HepG2 (cell line): ENCODE data around the gene PPM1F. TPM values are rescaled to one million over a fixed set of nuclear protein-coding genes. Genes with fewer than 3 reads are reported as not detected.

Source experiments
- ATF7-NPFF ChIP-seq: sonication (generic); formaldehyde crosslinking; IDR thresholded peaks from 2 replicates; pipeline ENCODE4 v1.8.1; 2023; ENCODE audit warnings: mild to moderate bottlenecking, low read depth, missing genetic modification reagents, moderate library complexity
- CENPX ChIP-seq: sonication (generic); formaldehyde crosslinking; IDR thresholded peaks from 2 replicates; pipeline ENCODE4 v1.9.0; 2021; ENCODE audit warnings: mild to moderate bottlenecking, missing genetic modification reagents, moderate library complexity
- HNRNPUL1 ChIP-seq: fragments of 200-400 bp; formaldehyde crosslinking; IDR thresholded peaks from 2 replicates; pipeline ENCODE4 v1.6.1; 2017; ENCODE audit warnings: low read depth, mild to moderate bottlenecking, low read length, moderate library complexity
- HOXD1 ChIP-seq: sonication (generic); formaldehyde crosslinking; IDR thresholded peaks from 2 replicates; pipeline ENCODE4 v1.5.0; 2020; ENCODE audit warnings: missing genetic modification reagents
- KAT2B ChIP-seq: fragments of 150-350 bp; IDR thresholded peaks from 2 replicates; pipeline ENCODE4 v1.6.1; 2014; ENCODE audit warnings: low read depth, low read length, borderline replicate concordance
- MEIS2 ChIP-seq: sonication (generic); formaldehyde crosslinking; IDR thresholded peaks from 2 replicates; pipeline ENCODE4 v1.9.0; 2021; ENCODE audit warnings: mild to moderate bottlenecking, missing genetic modification reagents
- MLLT10 ChIP-seq: sonication (generic); formaldehyde crosslinking; IDR thresholded peaks from 2 replicates; pipeline ENCODE4 v1.4.0; 2020; ENCODE audit warnings: missing genetic modification reagents
- PHF8 ChIP-seq: sonication (generic); formaldehyde crosslinking; IDR thresholded peaks from 2 replicates; pipeline ENCODE4 v1.5.0; 2020; ENCODE audit warnings: missing genetic modification reagents
- SNAPC2 ChIP-seq: sonication (generic); formaldehyde crosslinking; IDR thresholded peaks from 2 replicates; pipeline ENCODE4 v1.8.1; 2022; ENCODE audit warnings: mild to moderate bottlenecking, missing genetic modification reagents
- SOX5 ChIP-seq: IDR thresholded peaks from 2 replicates; pipeline ENCODE4 v1.6.1; 2016; ENCODE audit warnings: borderline replicate concordance
- SP140L ChIP-seq: sonication (generic); formaldehyde crosslinking; IDR thresholded peaks from 2 replicates; pipeline ENCODE4 v1.4.0; 2020; ENCODE audit warnings: missing genetic modification reagents, borderline replicate concordance
- ZNF160 ChIP-seq: sonication (generic); formaldehyde crosslinking; IDR thresholded peaks from 2 replicates; pipeline ENCODE4 v1.8.0; 2022; ENCODE audit warnings: mild to moderate bottlenecking, inconsistent platforms, missing genetic modification reagents
- ZNF230 ChIP-seq: sonication (generic); formaldehyde crosslinking; IDR thresholded peaks from 2 replicates; pipeline ENCODE4 v1.4.0; 2020; ENCODE audit warnings: mild to moderate bottlenecking, missing genetic modification reagents
- ZNF251 ChIP-seq: sonication (generic); formaldehyde crosslinking; IDR thresholded peaks from 2 replicates; pipeline ENCODE4 v1.9.0; 2021; ENCODE audit warnings: mild to moderate bottlenecking, missing genetic modification reagents
- ZNF558 ChIP-seq: sonication (generic); formaldehyde crosslinking; IDR thresholded peaks from 2 replicates; pipeline ENCODE4 v1.9.0; 2022; ENCODE audit warnings: mild to moderate bottlenecking, missing genetic modification reagents, borderline replicate concordance
- ZNF572 ChIP-seq: sonication (generic); formaldehyde crosslinking; IDR thresholded peaks from 2 replicates; pipeline ENCODE4 v1.5.1; 2020; ENCODE audit warnings: mild to moderate bottlenecking, missing genetic modification reagents
- ZSCAN12 ChIP-seq: sonication (generic); formaldehyde crosslinking; IDR thresholded peaks from 2 replicates; pipeline ENCODE4 v1.9.0; 2021; ENCODE audit warnings: mild to moderate bottlenecking, missing genetic modification reagents
- polyA plus RNA-seq, 8 experiments: library from polyadenylated mRNA; depleted of rRNA in 3 of 8; stranded (reverse) in 7 of 8; unstranded in 1 of 8; fragments of >200 nt; fragmentation: Illumina TruSeq in 4 of 8; extraction: Trizol in 4 of 8; gene quantifications; 2 replicates each; pipeline versions ENCODE4 v1.2.1 to v1.2.3, GENCODE V29; 2011 to 2016; ENCODE audit warnings: low read depth in 4 of 8, missing spikeins in 1 of 8, mixed read lengths in 1 of 8; ENCODE audit not compliant: insufficient read depth in 1 of 8
- total RNA-seq, 5 experiments: library from RNA; depleted of rRNA; stranded (reverse); fragments of >200 nt; fragmentation: Illumina TruSeq; extraction: Trizol; gene quantifications; 2 replicates each; pipeline ENCODE4 v1.2.3, GENCODE V29; 2016; ENCODE audit warnings: low read depth in 1 of 5
- TF ChIP-seq, protein P1 (sequence below): sonication (generic); formaldehyde crosslinking; IDR thresholded peaks from 2 replicates; pipeline ENCODE4 v1.4.0; 2020; ENCODE audit warnings: missing genetic modification reagents
- TF ChIP-seq, protein P2 (sequence below): sonication (generic); formaldehyde crosslinking; IDR thresholded peaks from 2 replicates; pipeline ENCODE4 v1.5.1; 2020; ENCODE audit warnings: mild to moderate bottlenecking, moderate library complexity, missing genetic modification reagents
- TF ChIP-seq, protein P3 (sequence below): sonication (generic); formaldehyde crosslinking; IDR thresholded peaks from 2 replicates; pipeline ENCODE4 v1.4.0; 2020; ENCODE audit warnings: missing genetic modification reagents, mild to moderate bottlenecking, borderline replicate concordance

Gene PPM1F
- total and polyA plus RNA-seq, 2 of the 13 experiments (the other 11 are each of a cell fraction or from before 2014, with no cell fraction given), result 11.0 to 19.6 TPM

DNA sequence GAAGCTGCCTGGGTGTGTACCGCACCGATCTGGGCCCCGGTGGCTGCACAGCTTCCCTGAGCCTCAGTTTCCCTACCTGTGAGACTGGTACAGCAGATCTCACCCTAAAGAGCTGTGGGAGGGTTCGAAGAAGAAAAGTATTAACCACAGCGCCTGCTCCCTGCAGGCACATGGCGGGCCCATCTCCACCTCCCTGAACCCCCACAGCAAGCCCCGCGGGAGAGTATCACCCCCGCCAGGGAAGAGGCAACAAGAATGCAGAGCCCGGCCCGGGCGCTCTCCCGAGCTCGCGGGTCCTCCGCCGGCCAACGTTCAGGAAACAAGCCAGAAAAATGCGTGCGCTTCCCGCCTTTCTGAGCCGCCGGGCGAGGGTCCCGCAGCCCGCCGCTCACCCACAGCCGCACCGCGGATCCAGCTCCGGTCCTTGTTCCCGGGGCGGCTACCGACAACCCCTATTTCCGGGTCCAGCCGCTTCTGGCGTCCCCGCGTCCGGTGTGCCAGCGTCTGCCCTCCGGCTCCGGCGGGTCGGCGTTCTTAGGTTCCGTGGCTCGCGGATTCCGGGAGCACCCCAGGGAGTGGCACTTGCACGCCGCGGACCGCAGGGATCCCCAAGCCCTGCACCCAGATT is 29.8 kb upstream of the PPM1F start, which contains the start of gene TOP3B (continued):
- TF ChIP-seq, protein P1, sequence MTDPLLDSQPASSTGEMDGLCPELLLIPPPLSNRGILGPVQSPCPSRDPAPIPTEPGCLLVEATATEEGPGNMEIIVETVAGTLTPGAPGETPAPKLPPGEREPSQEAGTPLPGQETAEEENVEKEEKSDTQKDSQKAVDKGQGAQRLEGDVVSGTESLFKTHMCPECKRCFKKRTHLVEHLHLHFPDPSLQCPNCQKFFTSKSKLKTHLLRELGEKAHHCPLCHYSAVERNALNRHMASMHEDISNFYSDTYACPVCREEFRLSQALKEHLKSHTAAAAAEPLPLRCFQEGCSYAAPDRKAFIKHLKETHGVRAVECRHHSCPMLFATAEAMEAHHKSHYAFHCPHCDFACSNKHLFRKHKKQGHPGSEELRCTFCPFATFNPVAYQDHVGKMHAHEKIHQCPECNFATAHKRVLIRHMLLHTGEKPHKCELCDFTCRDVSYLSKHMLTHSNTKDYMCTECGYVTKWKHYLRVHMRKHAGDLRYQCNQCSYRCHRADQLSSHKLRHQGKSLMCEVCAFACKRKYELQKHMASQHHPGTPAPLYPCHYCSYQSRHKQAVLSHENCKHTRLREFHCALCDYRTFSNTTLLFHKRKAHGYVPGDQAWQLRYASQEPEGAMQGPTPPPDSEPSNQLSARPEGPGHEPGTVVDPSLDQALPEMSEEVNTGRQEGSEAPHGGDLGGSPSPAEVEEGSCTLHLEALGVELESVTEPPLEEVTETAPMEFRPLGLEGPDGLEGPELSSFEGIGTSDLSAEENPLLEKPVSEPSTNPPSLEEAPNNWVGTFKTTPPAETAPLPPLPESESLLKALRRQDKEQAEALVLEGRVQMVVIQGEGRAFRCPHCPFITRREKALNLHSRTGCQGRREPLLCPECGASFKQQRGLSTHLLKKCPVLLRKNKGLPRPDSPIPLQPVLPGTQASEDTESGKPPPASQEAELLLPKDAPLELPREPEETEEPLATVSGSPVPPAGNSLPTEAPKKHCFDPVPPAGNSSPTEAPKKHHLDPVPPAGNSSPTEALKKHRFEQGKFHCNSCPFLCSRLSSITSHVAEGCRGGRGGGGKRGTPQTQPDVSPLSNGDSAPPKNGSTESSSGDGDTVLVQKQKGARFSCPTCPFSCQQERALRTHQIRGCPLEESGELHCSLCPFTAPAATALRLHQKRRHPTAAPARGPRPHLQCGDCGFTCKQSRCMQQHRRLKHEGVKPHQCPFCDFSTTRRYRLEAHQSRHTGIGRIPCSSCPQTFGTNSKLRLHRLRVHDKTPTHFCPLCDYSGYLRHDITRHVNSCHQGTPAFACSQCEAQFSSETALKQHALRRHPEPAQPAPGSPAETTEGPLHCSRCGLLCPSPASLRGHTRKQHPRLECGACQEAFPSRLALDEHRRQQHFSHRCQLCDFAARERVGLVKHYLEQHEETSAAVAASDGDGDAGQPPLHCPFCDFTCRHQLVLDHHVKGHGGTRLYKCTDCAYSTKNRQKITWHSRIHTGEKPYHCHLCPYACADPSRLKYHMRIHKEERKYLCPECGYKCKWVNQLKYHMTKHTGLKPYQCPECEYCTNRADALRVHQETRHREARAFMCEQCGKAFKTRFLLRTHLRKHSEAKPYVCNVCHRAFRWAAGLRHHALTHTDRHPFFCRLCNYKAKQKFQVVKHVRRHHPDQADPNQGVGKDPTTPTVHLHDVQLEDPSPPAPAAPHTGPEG, result peak; percentile 85; the same call in 1 of the 2 replicates
- TF ChIP-seq HOXD1 (CRISPR knock-in tag), result peak; percentile 84; the same call in 1 of the 2 replicates
- TF ChIP-seq KAT2B, result no peak
- peak; percentile 93 for TF ChIP-seq MEIS2
- TF ChIP-seq PHF8, result peak; percentile 96
- no peak for TF ChIP-seq ZSCAN12
- TF ChIP-seq, protein P2, sequence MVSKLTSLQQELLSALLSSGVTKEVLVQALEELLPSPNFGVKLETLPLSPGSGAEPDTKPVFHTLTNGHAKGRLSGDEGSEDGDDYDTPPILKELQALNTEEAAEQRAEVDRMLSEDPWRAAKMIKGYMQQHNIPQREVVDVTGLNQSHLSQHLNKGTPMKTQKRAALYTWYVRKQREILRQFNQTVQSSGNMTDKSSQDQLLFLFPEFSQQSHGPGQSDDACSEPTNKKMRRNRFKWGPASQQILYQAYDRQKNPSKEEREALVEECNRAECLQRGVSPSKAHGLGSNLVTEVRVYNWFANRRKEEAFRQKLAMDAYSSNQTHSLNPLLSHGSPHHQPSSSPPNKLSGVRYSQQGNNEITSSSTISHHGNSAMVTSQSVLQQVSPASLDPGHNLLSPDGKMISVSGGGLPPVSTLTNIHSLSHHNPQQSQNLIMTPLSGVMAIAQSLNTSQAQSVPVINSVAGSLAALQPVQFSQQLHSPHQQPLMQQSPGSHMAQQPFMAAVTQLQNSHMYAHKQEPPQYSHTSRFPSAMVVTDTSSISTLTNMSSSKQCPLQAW (CRISPR knock-in tag), result peak; percentile 85
- TF ChIP-seq SOX5 (CRISPR knock-in tag), result peak; percentile 61; the same call in 1 of the 2 replicates
- TF ChIP-seq ZNF558 (CRISPR knock-in tag), result peak; percentile 91; the same call in 1 of the 2 replicates
- TF ChIP-seq SNAPC2 (CRISPR knock-in tag), result 0 out of 2 replicates have a peak, but pooled peaks have one; percentile 57
- TF ChIP-seq ZNF160, result peak; percentile 86
- no peak for TF ChIP-seq ZNF251 (CRISPR knock-in tag)
- TF ChIP-seq CENPX (CRISPR knock-in tag), result no peak
- TF ChIP-seq, protein P3, sequence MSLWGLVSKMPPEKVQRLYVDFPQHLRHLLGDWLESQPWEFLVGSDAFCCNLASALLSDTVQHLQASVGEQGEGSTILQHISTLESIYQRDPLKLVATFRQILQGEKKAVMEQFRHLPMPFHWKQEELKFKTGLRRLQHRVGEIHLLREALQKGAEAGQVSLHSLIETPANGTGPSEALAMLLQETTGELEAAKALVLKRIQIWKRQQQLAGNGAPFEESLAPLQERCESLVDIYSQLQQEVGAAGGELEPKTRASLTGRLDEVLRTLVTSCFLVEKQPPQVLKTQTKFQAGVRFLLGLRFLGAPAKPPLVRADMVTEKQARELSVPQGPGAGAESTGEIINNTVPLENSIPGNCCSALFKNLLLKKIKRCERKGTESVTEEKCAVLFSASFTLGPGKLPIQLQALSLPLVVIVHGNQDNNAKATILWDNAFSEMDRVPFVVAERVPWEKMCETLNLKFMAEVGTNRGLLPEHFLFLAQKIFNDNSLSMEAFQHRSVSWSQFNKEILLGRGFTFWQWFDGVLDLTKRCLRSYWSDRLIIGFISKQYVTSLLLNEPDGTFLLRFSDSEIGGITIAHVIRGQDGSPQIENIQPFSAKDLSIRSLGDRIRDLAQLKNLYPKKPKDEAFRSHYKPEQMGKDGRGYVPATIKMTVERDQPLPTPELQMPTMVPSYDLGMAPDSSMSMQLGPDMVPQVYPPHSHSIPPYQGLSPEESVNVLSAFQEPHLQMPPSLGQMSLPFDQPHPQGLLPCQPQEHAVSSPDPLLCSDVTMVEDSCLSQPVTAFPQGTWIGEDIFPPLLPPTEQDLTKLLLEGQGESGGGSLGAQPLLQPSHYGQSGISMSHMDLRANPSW (CRISPR knock-in tag), result no peak; the same call in 1 of the 2 replicates
- peak; percentile 68; the same call in 1 of the 2 replicates for TF ChIP-seq ZNF230 (CRISPR knock-in tag)
- no peak; the same call in 1 of the 2 replicates for TF ChIP-seq HNRNPUL1
- no peak; the same call in none of the 2 replicates for TF ChIP-seq ATF7-NPFF
- no peak for TF ChIP-seq MLLT10
- TF ChIP-seq ZNF572 (CRISPR knock-in tag), result peak; percentile 55; the same call in 1 of the 2 replicates
- TF ChIP-seq SP140L (CRISPR knock-in tag), result peak; percentile 64; the same call in 1 of the 2 replicates
